GM12878 (cell line): ENCODE data around the gene OGA. TPM values are rescaled to one million over a fixed set of nuclear protein-coding genes. Genes with fewer than 3 reads are reported as not detected.

Experiments
- ATAC-seq: fragments of 200-7000 bp; cut with Tn5 transposase; 3 replicates; pipeline ENCODE4 v1.9.1; 2020; ENCODE audit warnings: mild to moderate bottlenecking, moderate library complexity
- BruUV-seq: library from RNA; stranded (reverse); fragments of 400-500 nt; replicated peaks from 2 replicates; lab custom pipeline; 2021; lab: Mats Ljungman, UMichigan
- CTCF ChIA-PET: fragments of 300-600 bp; sonication (Branson Sonifier 250); formaldehyde crosslinking; extraction: SDS; loops from one replicate; lab custom pipeline; 2021; ENCODE audit warnings: inconsistent platforms; lab: Yijun Ruan, JAX
- POLR2A ChIA-PET: fragments of 350-600 bp; formaldehyde crosslinking; extraction: SDS; loops from one replicate; lab custom pipeline; 2021; ENCODE audit warnings: inconsistent platforms; lab: Charles Lee
- RAD21 ChIA-PET: fragments of 300-600 bp; sonication (Branson Sonifier 250); formaldehyde crosslinking; loops from one replicate; lab custom pipeline; 2023; ENCODE audit warnings: antibody characterized with exemption; ENCODE audit not compliant: unreplicated experiment; lab: Charles Lee
- SMC1A ChIA-PET: fragments of 300-600 bp; sonication (Branson Sonifier 250); formaldehyde crosslinking; loops from one replicate; lab custom pipeline; 2023; ENCODE audit not compliant: unreplicated experiment, uncharacterized antibody; lab: Charles Lee
- DNase-seq: peaks from one replicate; pipeline ENCODE4 v3.0.0-alpha.2; 2011; ENCODE audit warnings: low read depth, low spot score
- FAIRE-seq: peaks from 3 replicates; lab custom pipeline; 2011; peaks lifted over from hg19 to GRCh38; lab: Jason Lieb, UNC
- H2AFZ ChIP-seq: 2 replicates; pipeline ENCODE4 v1.6.0; 2011; ENCODE audit warnings: low read depth, low read length, control low read depth; ENCODE audit not compliant: control insufficient read depth
- H3K27ac ChIP-seq: 2 replicates; pipeline ENCODE4 v1.5.1; 2011; ENCODE audit warnings: control low read depth; ENCODE audit not compliant: control insufficient read depth, insufficient read depth
- H3K27me3 ChIP-seq, 2 experiments: replicated peaks in 1 of 2; 2 replicates each; pipeline versions ENCODE4 v1.6.0 to v1.6.1; 2011; ENCODE audit warnings: low read length in 1 of 2; ENCODE audit not compliant: control insufficient read depth in 2 of 2, insufficient read depth in 2 of 2
- H3K36me3 ChIP-seq, 2 experiments: 2 replicates each; pipeline ENCODE4 v1.5.1; 2011; ENCODE audit warnings: low read length in 1 of 2; ENCODE audit not compliant: control insufficient read depth in 2 of 2, insufficient read depth in 2 of 2
- H3K4me1 ChIP-seq: 2 replicates; pipeline ENCODE4 v1.6.1; 2011; ENCODE audit warnings: mild to moderate bottlenecking, low read length, moderate library complexity, mixed read lengths; ENCODE audit not compliant: control insufficient read depth, insufficient read depth
- H3K4me2 ChIP-seq: 2 replicates; pipeline ENCODE4 v1.6.0; 2011; ENCODE audit warnings: control low read depth; ENCODE audit not compliant: control insufficient read depth, insufficient read depth
- H3K4me3 ChIP-seq: fragments of 200-600 bp; sonication (generic); 2 replicates; pipeline ENCODE4 v1.5.1; 2016
- H3K79me2 ChIP-seq: 2 replicates; pipeline ENCODE4 v1.6.0; 2011; ENCODE audit warnings: low read length; ENCODE audit not compliant: control insufficient read depth, insufficient read depth
- H3K9ac ChIP-seq: 2 replicates; pipeline ENCODE4 v1.8.0; 2011; ENCODE audit warnings: low read length, control low read depth, mixed read lengths; ENCODE audit not compliant: control insufficient read depth, insufficient read depth
- H3K9me3 ChIP-seq: replicated peaks from 3 replicates; pipeline ENCODE4 v1.5.1; 2011; ENCODE audit warnings: mild to moderate bottlenecking, low read length; ENCODE audit not compliant: control insufficient read depth, insufficient read depth
- H4K20me1 ChIP-seq: 2 replicates; pipeline ENCODE4 v1.6.0; 2011; ENCODE audit not compliant: control insufficient read depth, insufficient read depth
- BACH1 ChIP-seq: fragments of 450-650 bp; IDR thresholded peaks from 2 replicates; pipeline ENCODE4 v1.6.1; 2017; ENCODE audit warnings: mild to moderate bottlenecking, borderline replicate concordance
- HDAC2 ChIP-seq: fragments of 200-600 bp; sonication (generic); IDR thresholded peaks from 2 replicates; pipeline ENCODE4 v1.6.1; 2017
- JUNB ChIP-seq: IDR thresholded peaks from 2 replicates; pipeline ENCODE4 v1.6.1; 2016; ENCODE audit warnings: antibody characterized with exemption, mild to moderate bottlenecking
- KAT2A ChIP-seq: conservative IDR thresholded peaks from 2 replicates; pipeline ENCODE4 v1.6.1; 2011; ENCODE audit warnings: low read depth, low read length; ENCODE audit not compliant: control insufficient read depth
- MEF2B ChIP-seq: fragments of 450-650 bp; IDR thresholded peaks from 2 replicates; pipeline ENCODE4 v1.6.1; 2018; ENCODE audit warnings: mild to moderate bottlenecking, moderate library complexity; ENCODE audit not compliant: partially characterized antibody, poor library complexity, severe bottlenecking
- NR2C1 ChIP-seq: fragments of 450-650 bp; IDR thresholded peaks from 2 replicates; pipeline ENCODE4 v1.6.1; 2017; ENCODE audit warnings: antibody characterized with exemption, mild to moderate bottlenecking, moderate library complexity
- POLR2AphosphoS2 ChIP-seq: IDR thresholded peaks from 2 replicates; pipeline ENCODE4 v1.6.1; 2011; ENCODE audit warnings: low read depth, mild to moderate bottlenecking, low read length, improper control_type of control experiment, moderate library complexity
- SIN3A ChIP-seq: IDR thresholded peaks from 2 replicates; pipeline ENCODE4 v1.6.1; 2012; ENCODE audit warnings: low read depth, low read length, improper control_type of control experiment
- SP1 ChIP-seq: IDR thresholded peaks from one replicate; pipeline ENCODE4 v1.6.1; 2011; ENCODE audit warnings: low read depth, low read length
- WGBS: methylation state at CpG from one replicate; pipeline ENCODE4 v1.1.6; 2016; ENCODE audit warnings: low lambda C conversion rate; ENCODE audit not compliant: insufficient replicate concordance, insufficient coverage; ENCODE audit errors: missing lambda C conversion rate; 5-methylcytosine and 5-hydroxymethylcytosine counted together
- in situ Hi-C: fragments of 300-500 bp; cut with MboI; formaldehyde crosslinking; loops from 9 replicates; pipeline ENCODE4 v1.14.3; 2018; ENCODE audit warnings: mixed read lengths
- intact Hi-C: fragments of 100-400 bp; cut with micrococcal nuclease; formaldehyde crosslinking; loops from one replicate; pipeline ENCODE4 v1.14.2; 2022; ENCODE audit not compliant: unreplicated experiment
- polyA plus RNA-seq, 11 experiments: library from polyadenylated mRNA; depleted of rRNA in 4 of 11; unstranded in 6 of 11; stranded (reverse) in 5 of 11; fragments of >200 nt; fragmentation: Nextera tagmentation in 4 of 11; fragmentation: Illumina TruSeq in 1 of 11; extraction: Ambion mirVana in 4 of 11; extraction: Trizol in 1 of 11; gene quantifications; 1 replicate in 1 of 11; 2 replicates in 10 of 11; pipeline versions ENCODE4 v1.2.1 to v1.2.3, GENCODE V29; 2011 to 2016; ENCODE audit warnings: inconsistent platforms in 2 of 11, missing spikeins in 2 of 11, low read depth in 1 of 11
- total RNA-seq, 4 experiments: library from RNA; depleted of rRNA in 3 of 4; stranded (reverse); fragments of >200 nt in 3 of 4; fragmentation: Illumina TruSeq in 1 of 4; extraction: Trizol in 1 of 4; gene quantifications; 2 replicates each; pipeline versions ENCODE4 v1.2.1 to v1.2.3, GENCODE V29; 2013 to 2021
- TF ChIP-seq, protein P1 (sequence below): fragments of 450-650 bp; IDR thresholded peaks from 2 replicates; pipeline ENCODE4 v1.6.1; 2014; ENCODE audit warnings: mild to moderate bottlenecking

The OGA gene
- total and polyA plus RNA-seq, 10 of the 15 experiments (the other 5 are each of a cell fraction or from before 2014, with no cell fraction given): 23.0 to 145 (median 85.2) TPM

DNA sequence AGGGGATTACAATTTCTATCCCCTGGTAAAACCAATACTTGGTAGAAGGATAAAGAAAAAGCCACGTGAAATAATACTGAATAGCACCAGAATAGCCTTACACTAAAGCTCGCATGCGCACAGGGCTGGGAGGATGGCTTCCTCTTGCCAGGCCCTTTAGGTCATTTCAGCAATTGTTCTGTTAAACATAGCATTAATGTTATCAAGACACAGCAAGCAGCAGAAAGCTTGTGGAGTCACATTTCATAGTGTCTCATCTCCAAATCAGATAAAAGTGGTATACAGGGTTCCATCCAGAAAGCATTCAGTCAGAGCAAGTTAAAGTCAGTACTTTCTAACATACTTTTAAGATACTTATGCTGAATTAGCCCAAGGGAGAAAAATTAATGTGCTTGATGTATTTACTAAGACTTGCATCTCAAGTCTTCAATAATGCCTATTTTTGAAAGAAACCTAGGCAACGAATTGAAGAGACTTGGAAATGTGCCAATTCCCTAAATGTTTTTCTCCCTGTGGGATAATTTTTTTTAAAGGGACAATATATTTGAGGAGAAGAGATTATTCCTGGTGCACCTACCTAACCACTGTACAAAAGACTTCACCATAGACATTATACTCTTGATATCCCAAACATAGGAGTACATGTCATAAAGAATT, 20.7 kb downstream of the OGA start:
- no peaks in the 10 kb centered on the region for H3K27me3 ChIP-seq
- no peaks in the 10 kb centered on the region for H3K4me1 ChIP-seq
- ChIA-PET RAD21 (interaction anchor here (0.7 to 1.6 kb wide), 5 partner anchors 8 to 195 kb away, joined by 3 to 6 read pairs (median 3); no protein-coding TSS in a partner anchor), SMC1A (interaction anchor here (1.2 to 1.8 kb wide), 4 partner anchors 14 to 213 kb away, joined by 3 to 5 read pairs (median 4); partner anchors contain the start of genes NPM3 and OGA), CTCF (interaction anchor here (0.7 to 2.5 kb wide), 7 partner anchors 13 to 304 kb away, joined by 3 to 14 read pairs (median 3); no protein-coding TSS in a partner anchor), POLR2A (interaction anchor here (0.6 to 3.5 kb wide), 5 partner anchors 14 to 73 kb away, joined by 3 to 17 read pairs (median 3); partner anchors contain the start of gene NPM3)
- H3K4me3 ChIP-seq: no peak overlapping the region
- in situ Hi-C loops: no loop called here
- FAIRE-seq (no peak), ATAC-seq (no peak), DNase-seq (no peak)
- H3K9ac ChIP-seq: no peak overlapping the region
- no peak overlapping the region for H2AFZ ChIP-seq
- no peak overlapping the region for H3K4me2 ChIP-seq
- WGBS: 81% methylated on average over 4 of the region's 4 CpGs
- TSS peak; percentile 32 for BruUV-seq
- peaks cover 9% of the 10 kb centered on the region for H3K79me2 ChIP-seq
- no peaks in the 10 kb centered on the region for H3K9me3 ChIP-seq
- peaks cover 8 to 53% of the 10 kb centered on the region in 2 experiments for H3K36me3 ChIP-seq
- intact Hi-C loops: no loop called here
- H4K20me1 ChIP-seq: no peaks in the 10 kb centered on the region; the same call in 1 of the 2 replicates
- H3K27ac ChIP-seq: no peak overlapping the region
- TF ChIP-seq JUNB (no peak), BACH1 (no peak), SP1 (no peak), SIN3A (no peak), KAT2A (no peak), POLR2AphosphoS2 (no peak), NR2C1 (no peak), HDAC2 (no peak), MEF2B (no peak)
- TF ChIP-seq, protein P1, sequence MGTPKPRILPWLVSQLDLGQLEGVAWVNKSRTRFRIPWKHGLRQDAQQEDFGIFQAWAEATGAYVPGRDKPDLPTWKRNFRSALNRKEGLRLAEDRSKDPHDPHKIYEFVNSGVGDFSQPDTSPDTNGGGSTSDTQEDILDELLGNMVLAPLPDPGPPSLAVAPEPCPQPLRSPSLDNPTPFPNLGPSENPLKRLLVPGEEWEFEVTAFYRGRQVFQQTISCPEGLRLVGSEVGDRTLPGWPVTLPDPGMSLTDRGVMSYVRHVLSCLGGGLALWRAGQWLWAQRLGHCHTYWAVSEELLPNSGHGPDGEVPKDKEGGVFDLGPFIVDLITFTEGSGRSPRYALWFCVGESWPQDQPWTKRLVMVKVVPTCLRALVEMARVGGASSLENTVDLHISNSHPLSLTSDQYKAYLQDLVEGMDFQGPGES: no peak
